Measurements from ENCODE around the gene PARD3B. TPM values are rescaled to one million over a fixed set of nuclear protein-coding genes. Genes with fewer than 3 reads are reported as not detected.

PARD3B gene
- total and polyA plus RNA-seq, 10 of the 15 experiments (the other 5 are each of a cell fraction or from before 2014, with no cell fraction given), result 0.01 to 0.54 (median 0.07) TPM; not detected in 7

DNA sequence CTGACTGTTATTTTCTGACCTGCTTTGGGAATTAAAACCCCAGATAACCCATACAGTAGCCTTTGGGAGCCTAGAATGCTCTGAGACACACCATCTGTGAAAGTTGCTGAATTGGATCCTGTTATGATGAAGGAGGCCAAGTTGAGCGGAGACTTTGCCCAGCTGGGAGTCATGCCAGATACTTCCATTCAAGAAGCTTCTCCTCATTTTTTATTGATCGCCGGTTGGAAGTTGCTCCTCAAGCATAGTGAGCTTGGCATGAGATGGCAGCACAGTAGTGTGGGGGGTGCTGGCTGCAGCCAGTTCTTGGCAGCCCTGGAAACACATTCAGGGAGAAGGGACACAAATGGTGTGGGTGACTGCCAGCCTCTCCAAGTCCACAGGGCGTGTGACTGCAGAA lies 866.3 kb downstream of the PARD3B start (continued):
- TF ChIP-seq, protein P1, sequence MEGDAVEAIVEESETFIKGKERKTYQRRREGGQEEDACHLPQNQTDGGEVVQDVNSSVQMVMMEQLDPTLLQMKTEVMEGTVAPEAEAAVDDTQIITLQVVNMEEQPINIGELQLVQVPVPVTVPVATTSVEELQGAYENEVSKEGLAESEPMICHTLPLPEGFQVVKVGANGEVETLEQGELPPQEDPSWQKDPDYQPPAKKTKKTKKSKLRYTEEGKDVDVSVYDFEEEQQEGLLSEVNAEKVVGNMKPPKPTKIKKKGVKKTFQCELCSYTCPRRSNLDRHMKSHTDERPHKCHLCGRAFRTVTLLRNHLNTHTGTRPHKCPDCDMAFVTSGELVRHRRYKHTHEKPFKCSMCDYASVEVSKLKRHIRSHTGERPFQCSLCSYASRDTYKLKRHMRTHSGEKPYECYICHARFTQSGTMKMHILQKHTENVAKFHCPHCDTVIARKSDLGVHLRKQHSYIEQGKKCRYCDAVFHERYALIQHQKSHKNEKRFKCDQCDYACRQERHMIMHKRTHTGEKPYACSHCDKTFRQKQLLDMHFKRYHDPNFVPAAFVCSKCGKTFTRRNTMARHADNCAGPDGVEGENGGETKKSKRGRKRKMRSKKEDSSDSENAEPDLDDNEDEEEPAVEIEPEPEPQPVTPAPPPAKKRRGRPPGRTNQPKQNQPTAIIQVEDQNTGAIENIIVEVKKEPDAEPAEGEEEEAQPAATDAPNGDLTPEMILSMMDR (IDR thresholded peaks at IDR 0.05 in 2 of 3, conservative IDR thresholded peaks at IDR 0.05 in 1 of 3; ENCODE audit: control insufficient read depth in 2 of 3, extremely low read depth in 1 of 3, insufficient read depth in 1 of 3, low read depth in 3 of 3, low read length in 3 of 3), result no peak
- TF ChIP-seq NFYA (IDR thresholded peaks at IDR 0.05; ENCODE audit: borderline replicate concordance, low read depth, low read length) (no peak), CBFB (IDR thresholded peaks at IDR 0.05; ENCODE audit: low read depth) (no peak)

DNA sequence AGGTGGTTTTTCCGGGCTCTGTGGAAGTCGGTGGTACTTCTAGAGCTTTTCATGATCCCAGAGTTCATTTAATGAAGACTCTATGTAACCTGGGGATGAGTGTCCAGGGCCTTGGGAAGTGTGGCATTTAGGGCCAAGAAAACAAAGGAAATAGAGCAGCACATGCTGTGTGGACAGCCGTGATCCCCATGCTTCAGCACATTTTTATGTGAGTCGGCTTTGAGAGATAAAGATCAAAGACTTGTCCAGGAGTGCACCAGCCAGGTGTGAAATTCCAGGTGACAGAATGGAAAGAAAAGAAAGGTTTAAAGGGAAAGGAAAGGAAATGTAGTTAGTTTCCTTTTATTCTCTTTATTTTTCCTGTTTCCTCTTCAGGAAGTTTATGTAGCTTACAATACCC lies 879.1 kb downstream of the PARD3B start:
- TF ChIP-seq HDAC2 (IDR thresholded peaks at IDR 0.05) (no peak), TBL1XR1 (IDR thresholded peaks at IDR 0.05; ENCODE audit: low read depth, low read length) (no peak)
- TF ChIP-seq, protein P2, sequence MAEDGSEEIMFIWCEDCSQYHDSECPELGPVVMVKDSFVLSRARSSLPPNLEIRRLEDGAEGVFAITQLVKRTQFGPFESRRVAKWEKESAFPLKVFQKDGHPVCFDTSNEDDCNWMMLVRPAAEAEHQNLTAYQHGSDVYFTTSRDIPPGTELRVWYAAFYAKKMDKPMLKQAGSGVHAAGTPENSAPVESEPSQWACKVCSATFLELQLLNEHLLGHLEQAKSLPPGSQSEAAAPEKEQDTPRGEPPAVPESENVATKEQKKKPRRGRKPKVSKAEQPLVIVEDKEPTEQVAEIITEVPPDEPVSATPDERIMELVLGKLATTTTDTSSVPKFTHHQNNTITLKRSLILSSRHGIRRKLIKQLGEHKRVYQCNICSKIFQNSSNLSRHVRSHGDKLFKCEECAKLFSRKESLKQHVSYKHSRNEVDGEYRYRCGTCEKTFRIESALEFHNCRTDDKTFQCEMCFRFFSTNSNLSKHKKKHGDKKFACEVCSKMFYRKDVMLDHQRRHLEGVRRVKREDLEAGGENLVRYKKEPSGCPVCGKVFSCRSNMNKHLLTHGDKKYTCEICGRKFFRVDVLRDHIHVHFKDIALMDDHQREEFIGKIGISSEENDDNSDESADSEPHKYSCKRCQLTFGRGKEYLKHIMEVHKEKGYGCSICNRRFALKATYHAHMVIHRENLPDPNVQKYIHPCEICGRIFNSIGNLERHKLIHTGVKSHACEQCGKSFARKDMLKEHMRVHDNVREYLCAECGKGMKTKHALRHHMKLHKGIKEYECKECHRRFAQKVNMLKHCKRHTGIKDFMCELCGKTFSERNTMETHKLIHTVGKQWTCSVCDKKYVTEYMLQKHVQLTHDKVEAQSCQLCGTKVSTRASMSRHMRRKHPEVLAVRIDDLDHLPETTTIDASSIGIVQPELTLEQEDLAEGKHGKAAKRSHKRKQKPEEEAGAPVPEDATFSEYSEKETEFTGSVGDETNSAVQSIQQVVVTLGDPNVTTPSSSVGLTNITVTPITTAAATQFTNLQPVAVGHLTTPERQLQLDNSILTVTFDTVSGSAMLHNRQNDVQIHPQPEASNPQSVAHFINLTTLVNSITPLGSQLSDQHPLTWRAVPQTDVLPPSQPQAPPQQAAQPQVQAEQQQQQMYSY (CRISPR knock-in tag; IDR thresholded peaks at IDR 0.05), result no peak
- ATAC-seq (no peak), DNase-seq (ENCODE audit: low read depth, low spot score) (no peak), FAIRE-seq (no peak)
- intact Hi-C loops (cut with micrococcal nuclease; ENCODE audit: unreplicated experiment) (no loop called here), in situ Hi-C loops (cut with MboI) (no loop called here)
- WGBS (ENCODE audit: insufficient coverage, insufficient replicate concordance, low lambda C conversion rate, missing lambda C conversion rate), result 36% methylated on average over 4 of the region's 4 CpGs
- no peak overlapping the region for H3K4me3 ChIP-seq
- no peaks in the 10 kb centered on the region for H3K36me3 ChIP-seq (ENCODE audit: control insufficient read depth in 2 of 2, insufficient read depth in 2 of 2, low read length in 1 of 2)
- SMC1A ChIA-PET (ENCODE audit: uncharacterized antibody, unreplicated experiment), result interaction anchor here (0.6 kb wide), 1 partner anchor 199 kb away, joined by 3 read pairs; no protein-coding TSS in a partner anchor
- H3K9me3 ChIP-seq (replicated peaks; ENCODE audit: control insufficient read depth, insufficient read depth, low read length), result no peaks in the 10 kb centered on the region
- H4K20me1 ChIP-seq (ENCODE audit: control insufficient read depth, insufficient read depth), result no peaks in the 10 kb centered on the region
- H3K79me2 ChIP-seq (ENCODE audit: control insufficient read depth, insufficient read depth, low read length), result no peaks in the 10 kb centered on the region
- no TSS peak for BruUV-seq (replicated peaks)
- RAD21 ChIA-PET (ENCODE audit: unreplicated experiment), result no interaction called here
- H3K27me3 ChIP-seq (replicated peaks in 1 of 2; ENCODE audit: control insufficient read depth in 2 of 2, insufficient read depth in 2 of 2, low read length in 1 of 2), result no peaks in the 10 kb centered on the region; a peak in 1 of 4 replicates
- no peaks in the 10 kb centered on the region for H3K4me1 ChIP-seq (ENCODE audit: control insufficient read depth, insufficient read depth, low read length)
- H2AFZ ChIP-seq (ENCODE audit: control insufficient read depth, low read depth, low read length), result no peak overlapping the region
- H3K27ac ChIP-seq (ENCODE audit: control insufficient read depth, insufficient read depth), result no peak overlapping the region
- CTCF ChIA-PET, result no interaction called here
- POLR2A ChIA-PET, result no interaction called here
- H3K4me2 ChIP-seq (ENCODE audit: control insufficient read depth, insufficient read depth), result no peak overlapping the region
- no peak overlapping the region for H3K9ac ChIP-seq (ENCODE audit: control insufficient read depth, insufficient read depth, low read length)
